Esophagus (tissue), 2 donors: ENCODE data around the gene MYO1H. TPM values are rescaled to one million over a fixed set of nuclear protein-coding genes. Genes with fewer than 3 reads are reported as not detected.

ENCODE experiments used
- H3K27ac ChIP-seq, 2 donors: one replicate each; pipeline ENCODE4 v1.5.1; 2013; ENCODE audit warnings: low read depth in 2 of 2, mild to moderate bottlenecking in 2 of 2, inconsistent platforms in 1 of 2, low read length in 1 of 2, moderate library complexity in 1 of 2
- H3K27me3 ChIP-seq, 2 donors: one replicate each; pipeline ENCODE4 v1.6.1; 2013; ENCODE audit warnings: low read length in 2 of 2, control low read depth in 1 of 2, mild to moderate bottlenecking in 1 of 2; ENCODE audit not compliant: insufficient read depth in 2 of 2, control insufficient read depth in 1 of 2
- H3K36me3 ChIP-seq, 2 donors: one replicate each; pipeline ENCODE4 v1.6.1; 2013; ENCODE audit warnings: low read length in 1 of 2; ENCODE audit not compliant: control insufficient read depth in 2 of 2, insufficient read depth in 2 of 2
- H3K4me1 ChIP-seq, 2 donors: one replicate each; pipeline ENCODE4 v1.6.1; 2013; ENCODE audit warnings: low read length in 1 of 2; ENCODE audit not compliant: control insufficient read depth in 2 of 2, insufficient read depth in 2 of 2
- H3K4me3 ChIP-seq, 2 donors: one replicate each; pipeline ENCODE4 v1.5.1; 2013; ENCODE audit warnings: low read length in 2 of 2, mild to moderate bottlenecking in 2 of 2, low read depth in 1 of 2, moderate library complexity in 1 of 2
- H3K9me3 ChIP-seq, 2 donors: one replicate each; pipeline ENCODE4 v1.6.1; 2013; ENCODE audit warnings: mild to moderate bottlenecking in 2 of 2, low read depth in 1 of 2, low read length in 1 of 2, moderate library complexity in 1 of 2; ENCODE audit not compliant: control insufficient read depth in 2 of 2, insufficient read depth in 1 of 2
- WGBS, 2 donors: extraction: QIAGEN DNeasy Blood & Tissue Kit; methylation state at CpG; one replicate each; pipeline ENCODE4 v1.1.7; 2013; 5-methylcytosine and 5-hydroxymethylcytosine counted together
- polyA plus RNA-seq, 2 donors: library from polyadenylated mRNA; stranded (reverse); fragments of 200-250 nt; gene quantifications; one replicate each; pipeline ENCODE4 v1.2.3, GENCODE V29; 2013
- donor health status: healthy with polysubstance abuse.
- donor health status: Bipolar disorder and iron deficiency.

Gene MYO1H
- polyA plus RNA-seq, 2 donors: 0.62 to 0.86 TPM

GRCh38 chr12:109496306-109496705, 148.6 kb downstream of the MYO1H start:
- Histone ChIP-seq H3K27ac (no peak overlapping the region), H3K4me3 (no peak overlapping the region), H3K36me3 (peaks cover 26 to 29% of the 10 kb centered on the region in 2 donors), H3K9me3 (no peaks in the 10 kb centered on the region), H3K27me3 (no peaks in the 10 kb centered on the region), H3K4me1 (no peaks in the 10 kb centered on the region)

- WGBS, 2 donors: 54 to 70% methylated on average over 7 of the region's 7 CpGs
- Histone ChIP-seq H3K4me3 (no peak overlapping the region), H3K4me1 (no peaks in the 10 kb centered on the region), H3K27ac (no peak overlapping the region), H3K36me3 (peaks cover 27 to 33% of the 10 kb centered on the region in 2 donors), H3K9me3 (no peaks in the 10 kb centered on the region), H3K27me3 (no peaks in the 10 kb centered on the region)
These were observed 150.0 kb downstream of the MYO1H start for GRCh38 chr12:109497675-109498074.

Other genes with a start within 250 kb of the MYO1H start
- gene ACACB, start 231.3 kb upstream of the MYO1H start, polyA plus RNA-seq: 10 to 100 TPM in 1 of 2 donors, 1 to 10 TPM in 1; 8.6 to 18.2 TPM
- not detected for gene FOXN4, start 38.6 kb upstream of the MYO1H start, polyA plus RNA-seq
- 10 to 100 TPM; 15.4 to 28.2 TPM for gene KCTD10, start 129.4 kb downstream of the MYO1H start, polyA plus RNA-seq
- gene UBE3B, start 129.7 kb downstream of the MYO1H start, polyA plus RNA-seq: 10 to 100 TPM; 12.6 to 14.0 TPM
- 10 to 100 TPM; 42.5 to 50.3 TPM for gene MMAB, start 225.6 kb downstream of the MYO1H start, polyA plus RNA-seq
- gene MVK, start 225.9 kb downstream of the MYO1H start, polyA plus RNA-seq: 10 to 100 TPM; 52.3 to 82.3 TPM